Loucy (cell line): ENCODE results near the gene SVEP1.
"Not testable (repeated sequence)": the region's sequence is repeated elsewhere in the genome, so short reads cannot be mapped to it uniquely, and the experiment has no call there.

ENCODE experiments used
- H2AFZ ChIP-seq: fragments of 200-600 bp; sonication (generic); 2 replicates; pipeline ENCODE4 v1.6.0; 2016; ENCODE audit warnings: antibody characterized with exemption, mild to moderate bottlenecking, low read length, moderate library complexity
- H3F3A ChIP-seq: fragments of 200-600 bp; 2 replicates; pipeline ENCODE4 v1.6.0; 2016; ENCODE audit warnings: antibody characterized with exemption, low read depth, mild to moderate bottlenecking
- H3K27me3 ChIP-seq: fragments of 200-600 bp; sonication (generic); 2 replicates; pipeline ENCODE4 v1.6.1; 2014; ENCODE audit warnings: low read length, mild to moderate bottlenecking; ENCODE audit not compliant: insufficient read depth, poor library complexity, severe bottlenecking
- H3K36me3 ChIP-seq: fragments of 200-600 bp; sonication (generic); 2 replicates; pipeline ENCODE4 v1.6.1; 2016; ENCODE audit warnings: low read length; ENCODE audit not compliant: insufficient read depth
- H3K4me1 ChIP-seq: fragments of 200-600 bp; sonication (generic); 2 replicates; pipeline ENCODE4 v1.5.1; 2014; ENCODE audit warnings: low read length, mild to moderate bottlenecking; ENCODE audit not compliant: insufficient read depth, poor library complexity, severe bottlenecking
- H3K4me2 ChIP-seq: fragments of 200-600 bp; sonication (generic); 2 replicates; pipeline ENCODE4 v1.6.0; 2014; ENCODE audit warnings: antibody characterized with exemption, low read length, low read depth, mild to moderate bottlenecking; ENCODE audit not compliant: poor library complexity, severe bottlenecking
- H3K4me3 ChIP-seq: fragments of 200-600 bp; sonication (generic); 2 replicates; pipeline ENCODE4 v1.5.1; 2014; ENCODE audit warnings: low read length, mild to moderate bottlenecking, mixed read lengths; ENCODE audit not compliant: poor library complexity, severe bottlenecking
- H3K79me2 ChIP-seq: fragments of 200-600 bp; sonication (generic); 2 replicates; pipeline ENCODE4 v1.6.1; 2014; ENCODE audit warnings: low read length; ENCODE audit not compliant: insufficient read depth
- H3K9ac ChIP-seq: fragments of 200-600 bp; sonication (generic); 2 replicates; pipeline ENCODE4 v1.6.0; 2014; ENCODE audit warnings: mild to moderate bottlenecking, low read depth, low read length, moderate library complexity; ENCODE audit not compliant: poor library complexity, severe bottlenecking
- H3K9me2 ChIP-seq: fragments of 200-600 bp; sonication (generic); replicated peaks from 2 replicates; pipeline ENCODE4 v1.6.1; 2016; ENCODE audit warnings: low read depth, low read length, mixed read lengths
- H3K9me3 ChIP-seq: fragments of 200-600 bp; sonication (generic); 2 replicates; pipeline ENCODE4 v1.6.1; 2014; ENCODE audit warnings: mild to moderate bottlenecking, antibody characterized with exemption, low read length, low read depth; ENCODE audit not compliant: insufficient read depth
- H4K20me1 ChIP-seq: fragments of 200-600 bp; sonication (generic); 2 replicates; pipeline ENCODE4 v1.6.0; 2014; ENCODE audit warnings: antibody characterized with exemption, low read length, mild to moderate bottlenecking; ENCODE audit not compliant: insufficient read depth, poor library complexity, severe bottlenecking
- EZH2phosphoT487 ChIP-seq: fragments of 200-600 bp; IDR thresholded peaks from 2 replicates; pipeline ENCODE4 v1.6.1; 2018; ENCODE audit warnings: antibody characterized with exemption, mild to moderate bottlenecking, moderate library complexity, borderline replicate concordance
- TF ChIP-seq, protein P1 (sequence below): fragments of 200-600 bp; sonication (generic); conservative IDR thresholded peaks from 2 replicates; pipeline ENCODE4 v1.5.1; 2014; ENCODE audit warnings: mild to moderate bottlenecking, antibody characterized with exemption, low read length

SVEP1 gene

DNA sequence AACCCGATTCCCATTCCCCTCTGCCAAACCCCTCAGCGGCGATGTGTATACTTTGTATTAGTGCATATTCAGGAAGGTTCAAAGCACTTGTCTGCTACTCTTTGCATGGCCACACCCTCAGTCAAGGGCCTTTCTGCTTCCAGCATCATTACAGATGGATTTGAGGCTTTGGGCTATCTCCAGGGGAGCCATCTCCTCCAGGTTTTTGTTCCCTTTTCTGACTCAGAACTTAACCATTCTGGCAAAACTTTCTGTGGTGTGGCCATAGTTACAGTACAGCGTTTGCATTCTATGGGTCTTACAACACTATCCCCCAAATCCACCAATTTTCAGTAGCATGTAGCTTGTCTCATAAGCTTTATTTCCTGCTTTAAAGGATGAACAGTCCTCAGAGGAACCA lies 36.0 kb upstream of the SVEP1 start:
- Histone ChIP-seq H3K4me2 (no peak overlapping the region), H3K79me2 (no peaks in the 10 kb centered on the region), H3K9ac (no peak overlapping the region), H3K9me2 (no peaks in the 10 kb centered on the region), H3K9me3 (no peaks in the 10 kb centered on the region), H3K4me3 (no peak overlapping the region), H4K20me1 (no peaks in the 10 kb centered on the region), H3K4me1 (no peaks in the 10 kb centered on the region), H3K27me3 (no peaks in the 10 kb centered on the region), H2AFZ (no peak overlapping the region), H3K36me3 (no peaks in the 10 kb centered on the region), H3F3A (no peaks in the 10 kb centered on the region)
- TF ChIP-seq, protein P1, sequence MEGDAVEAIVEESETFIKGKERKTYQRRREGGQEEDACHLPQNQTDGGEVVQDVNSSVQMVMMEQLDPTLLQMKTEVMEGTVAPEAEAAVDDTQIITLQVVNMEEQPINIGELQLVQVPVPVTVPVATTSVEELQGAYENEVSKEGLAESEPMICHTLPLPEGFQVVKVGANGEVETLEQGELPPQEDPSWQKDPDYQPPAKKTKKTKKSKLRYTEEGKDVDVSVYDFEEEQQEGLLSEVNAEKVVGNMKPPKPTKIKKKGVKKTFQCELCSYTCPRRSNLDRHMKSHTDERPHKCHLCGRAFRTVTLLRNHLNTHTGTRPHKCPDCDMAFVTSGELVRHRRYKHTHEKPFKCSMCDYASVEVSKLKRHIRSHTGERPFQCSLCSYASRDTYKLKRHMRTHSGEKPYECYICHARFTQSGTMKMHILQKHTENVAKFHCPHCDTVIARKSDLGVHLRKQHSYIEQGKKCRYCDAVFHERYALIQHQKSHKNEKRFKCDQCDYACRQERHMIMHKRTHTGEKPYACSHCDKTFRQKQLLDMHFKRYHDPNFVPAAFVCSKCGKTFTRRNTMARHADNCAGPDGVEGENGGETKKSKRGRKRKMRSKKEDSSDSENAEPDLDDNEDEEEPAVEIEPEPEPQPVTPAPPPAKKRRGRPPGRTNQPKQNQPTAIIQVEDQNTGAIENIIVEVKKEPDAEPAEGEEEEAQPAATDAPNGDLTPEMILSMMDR: no peak
- no peak for TF ChIP-seq EZH2phosphoT487

DNA sequence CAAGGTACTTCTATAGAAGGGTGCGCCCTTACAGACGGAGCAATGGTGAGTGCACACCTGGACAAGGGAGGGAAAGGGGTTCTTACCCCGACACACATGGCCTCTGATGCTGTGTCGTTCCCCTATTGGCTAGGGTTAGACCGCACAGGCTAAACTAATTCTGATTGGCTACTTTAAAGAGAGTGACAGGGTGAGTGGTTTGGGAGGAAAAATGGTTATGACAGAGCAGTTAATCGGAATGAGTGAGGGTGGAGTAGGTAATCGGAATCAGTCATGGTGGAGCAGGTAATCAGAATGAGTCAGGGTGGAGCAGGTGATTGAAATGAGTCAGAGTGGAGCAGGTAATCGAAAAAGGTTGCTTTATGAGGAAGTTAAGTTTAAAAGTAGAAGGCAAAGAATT lies 35.0 kb upstream of the SVEP1 start:
- not testable (repeated sequence) for H2AFZ ChIP-seq, H3K4me3 ChIP-seq, H3K4me1 ChIP-seq, H3K36me3 ChIP-seq, H3K9me3 ChIP-seq, H3K9ac ChIP-seq, H3F3A ChIP-seq, H3K27me3 ChIP-seq, H3K4me2 ChIP-seq, H3K79me2 ChIP-seq, H4K20me1 ChIP-seq, H3K9me2 ChIP-seq

DNA sequence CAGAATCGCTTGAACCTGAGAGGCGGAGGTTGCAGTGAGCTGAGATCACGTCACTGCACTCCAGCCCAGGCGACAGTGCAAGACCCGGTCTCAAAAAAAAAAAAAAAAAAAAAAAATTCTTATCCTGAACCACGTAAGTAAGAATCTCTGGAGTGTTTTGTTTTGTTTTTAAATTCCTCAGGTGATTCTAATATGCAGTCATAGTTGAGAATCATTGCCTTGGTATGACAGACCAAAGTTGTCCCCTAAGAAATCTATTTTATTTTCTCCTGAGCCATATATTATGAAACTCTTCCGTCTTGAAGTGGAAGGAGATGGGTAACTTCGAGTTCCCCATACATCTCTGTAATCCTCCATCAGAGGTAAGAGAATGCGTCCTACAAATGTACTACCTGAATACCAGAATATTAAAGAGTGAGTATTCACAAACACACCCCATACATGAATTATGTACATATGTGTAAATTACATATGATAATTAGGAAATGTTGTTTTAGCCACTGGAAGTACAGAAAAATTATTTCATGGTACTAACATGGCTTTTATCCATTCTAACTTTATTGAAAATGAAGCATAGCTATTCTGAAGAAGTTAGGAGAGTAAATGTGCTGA lies 26.7 kb upstream of the SVEP1 start:
- no peak overlapping the region for H2AFZ ChIP-seq
- H4K20me1 ChIP-seq: no peaks in the 10 kb centered on the region
- H3K79me2 ChIP-seq: no peaks in the 10 kb centered on the region
- H3K9me2 ChIP-seq: no peaks in the 10 kb centered on the region
- TF ChIP-seq EZH2phosphoT487: no peak
- TF ChIP-seq, protein P1: no peak
- no peaks in the 10 kb centered on the region for H3K9me3 ChIP-seq
- H3K9ac ChIP-seq: no peak overlapping the region
- H3K36me3 ChIP-seq: no peaks in the 10 kb centered on the region
- no peaks in the 10 kb centered on the region for H3K4me1 ChIP-seq
- no peaks in the 10 kb centered on the region for H3F3A ChIP-seq
- H3K27me3 ChIP-seq: no peaks in the 10 kb centered on the region
- H3K4me3 ChIP-seq: no peak overlapping the region
- H3K4me2 ChIP-seq: no peak overlapping the region

DNA sequence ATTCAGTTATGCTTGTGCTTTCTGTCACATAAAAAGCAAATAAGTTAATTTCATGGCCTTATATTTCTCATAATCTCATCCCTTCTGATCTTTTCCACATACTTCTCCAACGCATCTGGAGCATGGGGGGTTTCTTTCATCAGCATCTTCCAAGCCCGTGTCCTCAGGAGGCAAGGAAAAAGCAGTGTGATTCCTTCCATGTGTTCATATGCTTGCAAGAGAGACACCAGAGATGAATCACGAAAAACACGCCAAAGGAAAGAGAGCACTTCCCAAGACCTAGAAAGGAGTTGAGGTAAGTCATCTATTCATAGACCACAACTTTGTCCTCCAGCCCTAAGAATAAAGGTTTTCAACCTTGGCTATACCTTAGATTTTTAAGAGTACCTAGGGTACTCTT lies 26.0 kb upstream of the SVEP1 start:
- no peaks in the 10 kb centered on the region for H3K9me2 ChIP-seq
- TF ChIP-seq EZH2phosphoT487: no peak
- TF ChIP-seq, protein P1: no peak
- H3K9me3 ChIP-seq: no peaks in the 10 kb centered on the region
- no peak overlapping the region for H3K4me2 ChIP-seq
- no peaks in the 10 kb centered on the region for H4K20me1 ChIP-seq
- no peaks in the 10 kb centered on the region for H3K36me3 ChIP-seq
- H2AFZ ChIP-seq: no peak overlapping the region
- no peaks in the 10 kb centered on the region for H3K79me2 ChIP-seq
- H3F3A ChIP-seq: no peaks in the 10 kb centered on the region
- no peak overlapping the region for H3K4me3 ChIP-seq
- H3K4me1 ChIP-seq: no peaks in the 10 kb centered on the region
- H3K27me3 ChIP-seq: no peaks in the 10 kb centered on the region
- H3K9ac ChIP-seq: no peak overlapping the region
